Stomach (tissue), 9 donors: Measurements from ENCODE around the gene PREPL. TPM values are rescaled to one million over a fixed set of nuclear protein-coding genes. Genes with fewer than 3 reads are reported as not detected.
A peak's percentile ranks its signal among the peaks of the same experiment; 100 is the strongest.

ENCODE experiments used
- DNase-seq, 2 donors: peaks; one replicate each; pipeline versions ENCODE4 v3.0.0 to v3.0.0-alpha.2; 2013 to 2019
- H3K27ac ChIP-seq, 5 donors: fragments of 200-600 bp in 4 of 5; sonication (generic) in 4 of 5; one replicate each; pipeline ENCODE4 v1.5.1; 2013 to 2019; ENCODE audit warnings: mild to moderate bottlenecking in 1 of 5, moderate library complexity in 1 of 5
- H3K27me3 ChIP-seq, 3 donors: fragments of 200-600 bp; sonication (generic); one replicate each; pipeline ENCODE4 v1.5.1; 2017 to 2019; ENCODE audit warnings: mixed run types in 1 of 3
- H3K36me3 ChIP-seq, 4 donors: fragments of 200-600 bp; sonication (generic); 1 replicate in 3 of 4; 2 replicates in 1 of 4; pipeline ENCODE4 v1.5.1; 2016 to 2019
- H3K4me1 ChIP-seq, 4 donors: fragments of 200-600 bp; sonication (generic); one replicate each; pipeline ENCODE4 v1.5.1; 2016 to 2019
- H3K4me3 ChIP-seq, 4 donors: fragments of 200-600 bp; sonication (generic) in 3 of 4; one replicate each; pipeline ENCODE4 v1.5.1; 2016 to 2019; ENCODE audit warnings: mild to moderate bottlenecking in 1 of 4
- H3K9me3 ChIP-seq, 4 donors: fragments of 200-600 bp; sonication (generic); one replicate each; pipeline ENCODE4 v1.5.1; 2016 to 2019
- EP300 ChIP-seq: sonication (generic); formaldehyde crosslinking; IDR thresholded peaks from one replicate; pipeline ENCODE4 v1.6.1; 2017; ENCODE audit warnings: antibody characterized with exemption
- POLR2AphosphoS5 ChIP-seq, 3 donors: sonication (generic); formaldehyde crosslinking; IDR thresholded peaks; one replicate each; pipeline ENCODE4 v1.6.1; 2016; ENCODE audit warnings: antibody characterized with exemption in 3 of 3
- WGBS, 5 donors: extraction: QIAGEN DNeasy Blood & Tissue Kit in 3 of 5; methylation state at CpG; one replicate each; pipeline versions ENCODE4 v1.1.5 to v1.1.7; 2013 to 2018; 5-methylcytosine and 5-hydroxymethylcytosine counted together
- intact Hi-C: fragments of 100-400 bp; cut with DNase I; formaldehyde crosslinking; loops from one replicate; pipeline ENCODE4 v1.15.1; 2023; ENCODE audit warnings: low total_unique reads
- polyA plus RNA-seq, 3 donors: library from polyadenylated mRNA; stranded (reverse); fragments of 200-250 nt; gene quantifications; one replicate each; pipeline ENCODE4 v1.2.3, GENCODE V29; 2013
- total RNA-seq, 5 donors: library from RNA; depleted of rRNA; stranded (reverse); fragments of >200 nt; gene quantifications; one replicate each; pipeline versions ENCODE4 v1.1.0 to v1.2.3, GENCODE V29; 2014 to 2016
- donor health status: healthy with polysubstance abuse.
- donor health status: Bipolar disorder and iron deficiency.
- donor health status: healthy.

Gene PREPL
- total and polyA plus RNA-seq, 8 donors: 8.1 to 65.0 (median 21.8) TPM

GRCh38 chr2:44267796-44268648 is 93.3 kb downstream of the PREPL start:
- Histone ChIP-seq H3K36me3 (no peaks in the 10 kb centered on the region), H3K9me3 (no peaks in the 10 kb centered on the region), H3K27me3 (no peaks in the 10 kb centered on the region), H3K4me1 (no peaks in the 10 kb centered on the region), H3K4me3 (no peak overlapping the region), H3K27ac (peak overlapping the region in 4 of 5 donors; percentile 22 to 46 (median 30))
- TF ChIP-seq EP300 (no peak), POLR2AphosphoS5 (IDR thresholded peaks at IDR 0.05) (peak in 1 of 3 donors; percentile 71)
- WGBS, 5 donors: 73 to 81% (median 74%) methylated on average over 7 of the region's 7 CpGs
- intact Hi-C loops: no loop called here
- peak in 1 of 2 donors; percentile 41 for DNase-seq

Other genes with a start within 250 kb of the PREPL start
- 100 to 1,000 TPM in 1 of 5 donors, 10 to 100 TPM in 4; 11.7 to 122 (median 59.4) TPM for gene PPM1B, start 192.6 kb downstream of the PREPL start, total RNA-seq
- gene PPM1B, start 192.6 kb downstream of the PREPL start, polyA plus RNA-seq: 10 to 100 TPM; 16.8 to 29.6 (median 22.3) TPM
- gene SLC3A1, start 86.0 kb downstream of the PREPL start, total RNA-seq: 1 to 10 TPM in 2 of 5 donors, under 1 TPM in 1, not detected in 2; 0.72 to 9.0 (median 1.7) TPM
- under 1 TPM; 0.25 to 0.83 (median 0.76) TPM for gene SLC3A1, start 86.0 kb downstream of the PREPL start, polyA plus RNA-seq
- gene CAMKMT, start 453 bp upstream of the PREPL start, total RNA-seq: 10 to 100 TPM in 2 of 5 donors, 1 to 10 TPM in 3; 1.4 to 27.4 (median 8.8) TPM
- 1 to 10 TPM; 3.8 to 7.5 (median 5.0) TPM for gene CAMKMT, start 453 bp upstream of the PREPL start, polyA plus RNA-seq